Measurements from ENCODE around the gene CALML3.

Gene CALML3

DNA sequence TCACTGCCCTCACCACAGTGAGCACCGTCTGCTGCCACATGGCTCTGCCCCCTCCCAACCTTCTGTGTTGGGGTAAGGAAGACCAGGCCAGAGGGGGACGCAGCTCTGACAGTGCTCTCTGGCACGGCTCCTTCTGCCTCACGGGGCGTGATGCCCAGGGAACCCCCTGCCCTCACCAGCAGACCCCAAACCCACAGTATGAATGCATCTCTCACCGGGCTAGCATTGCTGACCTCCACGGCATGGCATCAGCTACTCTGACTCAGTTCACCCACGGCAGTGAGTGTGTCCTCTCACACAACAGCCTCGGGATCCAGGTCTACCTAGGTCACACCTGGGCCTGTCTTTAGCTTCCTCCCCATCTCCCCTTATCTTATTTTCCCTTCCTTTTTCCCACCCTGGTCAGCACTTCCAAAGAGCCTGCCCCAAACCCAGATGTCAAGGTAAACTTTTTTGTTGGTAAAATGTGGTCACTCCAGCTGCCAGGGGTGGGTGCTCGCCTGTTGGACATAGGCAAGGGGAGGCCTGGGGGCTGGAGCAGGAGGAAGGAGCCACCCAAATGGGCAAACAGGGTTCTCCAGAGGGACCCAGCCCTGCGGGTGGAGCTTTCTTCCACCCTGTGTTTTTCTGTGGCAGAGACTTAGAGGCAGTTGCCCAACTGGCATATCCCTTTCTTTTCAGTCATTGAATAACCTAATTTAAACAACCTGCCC lies 4.4 kb downstream of the CALML3 start:
- no peak for DNase-seq

DNA sequence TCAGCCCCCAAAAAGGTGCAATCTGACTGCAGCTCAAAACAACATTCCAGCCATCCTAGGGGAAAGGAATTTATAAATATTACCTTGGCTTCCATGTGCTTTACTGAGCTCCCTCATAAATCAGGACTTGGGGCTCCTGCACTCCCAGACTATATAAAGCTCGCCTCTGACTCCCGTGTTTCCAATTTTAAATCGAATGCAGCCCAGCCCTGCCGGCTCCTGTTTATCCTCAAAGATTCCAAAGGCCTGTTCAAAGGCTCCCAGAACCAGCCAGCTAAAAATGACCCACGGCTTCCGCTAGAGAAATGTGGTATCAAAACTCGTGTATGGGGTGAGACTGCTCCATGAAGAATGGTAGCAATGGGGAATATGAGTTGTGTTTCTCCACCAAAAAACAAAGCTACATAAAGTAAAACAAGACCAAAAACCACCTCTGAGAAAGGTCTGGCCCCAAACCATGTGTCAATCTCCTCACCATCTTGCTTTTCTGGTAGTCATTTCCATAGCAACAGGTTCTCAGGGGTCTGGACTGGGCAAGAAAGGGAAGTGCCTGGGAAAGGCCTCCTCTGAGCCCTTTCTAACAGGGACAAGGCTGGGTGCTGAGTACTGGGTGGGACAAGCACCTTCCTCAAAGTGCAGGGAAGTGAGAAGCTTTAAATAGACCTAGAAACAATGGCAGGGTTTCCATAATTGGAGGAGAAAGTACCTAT lies 5.1 kb downstream of the CALML3 start:
- DNase-seq, result no peak

DNA sequence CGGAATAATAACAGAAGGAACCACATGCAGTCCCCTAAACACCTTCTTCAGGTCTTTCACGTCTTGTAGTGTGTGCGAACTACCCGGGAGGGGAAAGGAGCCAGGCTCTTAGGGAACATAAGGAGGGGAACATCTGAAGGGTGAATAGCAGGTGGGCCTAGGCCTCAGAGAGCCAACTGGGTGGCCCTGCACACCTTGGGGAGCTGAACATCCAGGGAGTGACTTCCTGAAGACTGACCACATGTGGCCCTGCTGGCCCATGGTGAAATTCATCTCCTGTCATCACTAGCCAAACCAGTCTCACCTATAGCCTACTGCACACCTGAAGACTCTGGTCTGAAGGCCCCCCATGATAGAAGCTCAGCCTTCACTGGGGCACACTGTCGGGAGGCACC lies 5.6 kb downstream of the CALML3 start:
- no peak for DNase-seq

DNA sequence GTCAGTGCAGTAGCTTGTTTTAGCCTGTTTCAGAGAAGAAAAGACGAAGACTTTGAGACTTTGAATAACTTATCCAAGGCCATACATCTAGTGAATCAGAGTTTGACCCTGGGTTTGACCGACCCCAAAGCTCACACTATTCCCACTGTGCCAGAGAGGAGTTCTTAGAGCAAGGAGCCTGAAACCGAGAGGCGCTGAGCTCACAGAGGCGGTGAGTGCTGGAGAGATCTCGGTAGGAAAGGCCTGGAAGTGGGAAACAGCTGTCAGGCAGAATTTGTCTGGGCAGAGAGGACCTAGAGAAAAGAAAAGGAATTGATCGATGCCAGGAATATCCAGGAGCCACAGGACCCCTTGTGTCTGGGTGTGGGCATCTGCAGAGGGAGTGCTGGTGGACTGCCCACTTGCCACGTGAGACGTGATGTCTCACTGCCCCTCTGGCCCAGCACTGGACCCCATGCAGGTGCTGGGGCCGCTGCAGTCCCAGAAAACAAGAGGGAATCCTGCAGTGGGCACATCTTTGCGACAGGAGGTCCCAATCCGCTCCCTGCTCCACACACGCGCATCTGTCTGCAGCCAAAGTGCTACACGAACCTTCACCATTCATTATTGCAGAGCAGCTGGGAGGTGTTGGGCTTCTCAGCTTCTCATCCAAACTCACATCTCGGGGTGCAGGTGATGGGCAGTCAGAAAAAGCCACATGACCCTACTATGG lies 6.2 kb downstream of the CALML3 start:
- DNase-seq, result no peak

DNA sequence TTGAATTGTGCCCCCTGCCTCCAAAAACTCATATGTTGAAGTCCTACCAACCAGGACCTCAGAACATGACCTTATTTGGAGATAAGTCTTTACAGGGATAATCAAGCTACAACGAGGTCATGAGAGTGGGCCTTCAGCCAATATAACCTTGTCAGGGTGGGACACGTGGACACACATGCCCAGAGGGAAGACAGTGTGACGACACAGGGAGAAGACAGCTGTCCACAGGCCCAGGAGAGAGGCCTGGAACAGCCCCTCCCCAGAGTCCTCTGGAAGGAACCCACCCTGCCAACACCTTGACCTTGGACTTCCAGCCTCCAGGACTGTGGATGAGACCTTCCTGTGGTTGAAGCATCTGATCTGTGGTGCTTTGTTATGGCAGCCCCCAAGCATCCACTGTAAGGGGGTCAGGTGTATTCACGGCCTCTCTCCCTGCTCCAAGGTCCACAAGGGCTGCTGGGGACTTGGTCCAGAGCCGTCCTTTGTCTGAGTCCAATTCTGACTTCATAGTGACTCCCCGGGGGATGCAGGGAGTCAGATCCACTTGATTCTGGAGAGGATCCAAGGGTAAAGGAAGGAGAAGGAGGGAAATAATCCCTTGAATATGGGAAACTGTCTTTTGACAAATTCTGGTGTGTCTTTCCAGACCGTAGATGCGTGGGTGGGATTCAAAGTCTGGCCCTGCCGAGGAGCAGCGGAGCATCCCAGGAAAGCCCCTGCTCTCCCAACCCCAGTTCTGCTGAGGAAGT lies 7.0 kb downstream of the CALML3 start:
- DNase-seq, result no peak

DNA sequence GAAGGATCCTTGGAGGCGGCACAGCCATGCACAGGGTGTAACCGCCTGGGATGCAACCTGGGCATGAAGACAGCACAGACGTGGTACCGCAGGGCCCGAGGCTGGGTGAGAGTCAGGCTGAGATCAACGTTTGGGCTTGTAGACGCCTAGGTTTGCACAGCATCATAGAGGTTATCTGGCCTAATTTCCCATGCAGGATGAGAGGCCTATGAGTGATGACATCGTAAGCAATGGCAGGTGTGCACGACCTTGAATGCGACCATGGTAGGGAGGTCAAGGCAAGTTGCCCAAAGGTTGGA lies 7.5 kb downstream of the CALML3 start:
- DNase-seq, result no peak

DNA sequence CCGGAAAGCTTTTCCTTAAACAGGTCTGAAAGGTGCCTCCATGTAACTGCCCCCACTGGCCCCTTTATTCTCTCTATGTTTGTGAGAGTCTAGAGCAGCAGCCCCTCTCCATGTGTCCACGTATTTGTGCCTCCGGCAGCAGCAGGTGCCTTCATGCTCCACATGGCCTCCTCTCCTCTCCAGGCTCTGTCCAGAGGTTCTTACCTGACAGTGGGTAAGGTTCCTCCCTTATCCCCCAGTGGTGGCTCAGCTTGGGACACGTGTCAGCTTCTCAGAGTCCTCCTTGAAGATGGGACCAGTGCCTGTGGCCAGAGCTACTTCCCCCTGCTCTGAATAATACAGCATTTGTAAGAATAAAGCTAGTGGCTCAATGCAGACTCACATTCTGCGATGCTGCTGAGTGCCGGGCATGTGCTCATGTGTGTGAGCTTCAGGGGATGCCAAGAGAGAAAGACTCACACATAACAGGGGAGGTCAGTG lies 7.9 kb downstream of the CALML3 start:
- no peak for DNase-seq

DNA sequence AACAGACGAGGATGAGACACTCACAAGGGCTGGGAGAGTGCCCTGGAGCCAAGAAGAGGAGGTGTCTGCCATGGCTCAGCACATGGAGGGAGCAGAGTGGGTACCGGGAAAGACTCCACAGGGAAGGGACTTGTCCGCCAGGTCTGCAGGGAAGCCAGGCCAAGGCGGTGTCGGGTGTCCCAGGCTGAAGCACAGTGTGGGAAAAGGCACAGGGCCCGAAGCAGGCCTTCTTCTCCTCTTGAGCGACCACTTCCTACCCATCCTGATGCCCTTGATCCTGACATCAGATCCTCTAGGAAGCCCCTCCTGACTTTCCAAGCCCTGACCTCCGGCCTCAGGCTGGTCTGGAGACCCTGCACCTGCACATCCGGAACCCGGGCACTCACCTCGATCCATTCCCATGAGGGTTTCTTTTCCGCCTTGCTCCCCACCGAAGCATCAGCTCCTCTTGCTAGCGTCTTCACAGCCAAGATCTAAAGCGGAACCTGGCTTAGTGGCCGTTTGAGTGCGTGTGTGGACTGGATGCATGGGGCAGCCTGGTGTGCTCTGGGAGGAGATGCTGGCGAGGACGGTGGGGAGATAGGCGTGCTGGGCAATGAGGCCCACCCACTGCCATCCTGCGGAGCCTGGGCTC lies 8.5 kb downstream of the CALML3 start:
- DNase-seq, result no peak

DNA sequence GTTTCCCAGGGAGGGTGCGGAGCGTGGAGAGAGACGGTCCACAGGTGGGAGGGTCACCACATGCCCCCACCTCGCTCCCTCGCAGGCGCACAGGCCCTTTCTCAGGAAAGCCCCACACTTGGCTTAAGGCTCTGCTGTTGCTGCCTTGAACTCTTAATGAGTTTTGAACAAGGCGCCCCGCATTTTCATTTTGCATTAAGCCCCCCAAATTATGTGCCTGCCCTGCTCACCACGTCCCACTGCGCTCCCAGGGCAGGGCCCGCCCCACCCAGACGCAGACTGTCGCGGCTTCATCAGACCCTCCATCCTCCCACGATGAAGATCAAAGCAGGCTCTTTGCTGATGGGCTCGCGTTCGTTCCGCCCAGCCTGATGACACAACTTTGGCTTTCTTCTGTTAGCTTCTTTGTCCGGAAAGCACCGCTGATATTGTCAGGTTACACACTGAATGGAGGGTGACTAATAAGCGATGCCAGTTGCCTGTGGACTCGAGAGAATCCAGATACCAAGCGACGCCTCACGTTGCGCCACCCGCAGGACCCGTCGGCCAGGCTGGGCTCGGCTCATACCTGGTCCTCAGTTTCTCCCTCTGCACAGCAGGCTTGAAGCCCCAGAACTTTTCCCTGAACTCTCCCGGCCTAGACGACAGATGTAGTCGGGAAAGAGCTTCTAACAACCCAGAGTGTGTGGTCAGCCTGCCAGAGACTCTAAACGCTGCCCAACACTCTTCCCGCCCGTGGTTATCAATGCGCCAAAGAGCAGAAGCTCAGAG lies 9.5 kb downstream of the CALML3 start:
- no peak for DNase-seq

DNA sequence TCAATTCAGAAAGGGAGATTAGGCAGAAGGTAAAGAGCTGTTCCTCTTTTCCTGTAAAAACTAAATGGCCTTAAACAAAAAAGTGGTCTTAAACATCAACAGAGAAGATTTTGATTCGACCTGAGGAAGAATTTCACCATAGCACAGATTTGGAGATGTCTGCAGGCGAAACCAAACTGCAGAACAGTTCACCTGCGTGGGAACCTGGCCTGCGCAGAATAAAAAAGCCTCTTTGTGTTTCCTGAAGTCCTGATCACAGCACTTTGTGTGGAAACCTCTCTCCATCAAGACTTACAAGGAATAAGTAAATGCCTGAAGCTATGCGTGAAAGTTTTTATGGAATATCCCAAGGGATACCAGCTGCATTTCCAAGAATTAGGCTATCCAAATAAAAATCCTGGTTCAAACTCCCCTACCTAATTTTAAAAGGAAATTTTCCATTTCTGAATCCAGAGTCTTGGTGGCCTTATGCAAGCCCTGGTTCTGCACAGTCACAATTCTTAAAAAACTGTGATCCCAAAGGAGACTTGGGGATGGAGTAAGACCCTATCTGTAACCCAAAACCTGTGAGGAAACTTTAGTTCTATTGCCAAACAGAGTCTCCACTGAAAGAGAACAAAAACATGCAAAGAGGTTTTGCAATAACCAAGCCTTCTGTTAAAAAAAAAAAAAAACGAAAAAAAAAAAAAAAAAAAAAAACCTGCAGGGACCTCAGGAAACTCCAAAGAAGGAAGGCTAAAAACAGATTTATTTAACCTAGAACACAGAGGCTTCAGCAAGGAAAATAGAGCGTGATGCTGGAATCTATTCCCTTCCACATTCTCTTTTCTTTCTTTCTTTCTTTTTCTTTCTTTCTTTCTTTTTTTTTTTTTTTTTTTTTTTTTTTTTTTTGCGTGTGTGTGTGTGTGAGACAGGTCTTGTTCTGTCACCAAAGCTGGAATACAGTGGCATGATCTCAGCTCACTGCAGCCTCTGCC lies 10.4 kb downstream of the CALML3 start:
- no peak for DNase-seq

DNA sequence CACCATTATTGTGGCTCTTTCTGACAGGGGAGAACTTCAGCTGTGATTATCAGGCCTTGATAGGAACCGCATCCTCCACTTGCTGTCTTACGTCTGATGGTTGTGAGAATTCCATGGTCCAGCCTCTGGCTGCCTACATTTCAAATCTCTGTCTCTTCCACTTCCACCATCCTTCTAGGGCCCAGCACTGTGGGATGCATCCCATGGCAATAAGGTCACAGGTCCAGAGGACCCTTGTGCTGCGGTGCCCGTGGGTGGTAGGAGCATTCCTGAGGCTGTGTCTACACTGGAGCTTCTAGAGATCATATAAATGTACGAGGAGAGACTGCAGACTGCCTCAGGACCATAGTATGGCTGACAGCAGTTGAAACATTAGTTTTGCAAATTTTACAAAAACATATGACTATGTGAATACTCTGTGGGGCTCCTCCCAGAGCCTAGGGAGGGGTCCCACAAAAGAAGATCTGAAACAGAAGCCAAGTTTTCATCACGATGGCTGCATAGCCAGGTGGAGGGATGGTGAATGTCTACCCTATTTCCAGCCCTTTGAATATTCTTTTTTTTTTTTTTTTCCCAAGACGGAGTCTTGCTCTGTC lies 11.8 kb downstream of the CALML3 start:
- no peak for DNase-seq

DNA sequence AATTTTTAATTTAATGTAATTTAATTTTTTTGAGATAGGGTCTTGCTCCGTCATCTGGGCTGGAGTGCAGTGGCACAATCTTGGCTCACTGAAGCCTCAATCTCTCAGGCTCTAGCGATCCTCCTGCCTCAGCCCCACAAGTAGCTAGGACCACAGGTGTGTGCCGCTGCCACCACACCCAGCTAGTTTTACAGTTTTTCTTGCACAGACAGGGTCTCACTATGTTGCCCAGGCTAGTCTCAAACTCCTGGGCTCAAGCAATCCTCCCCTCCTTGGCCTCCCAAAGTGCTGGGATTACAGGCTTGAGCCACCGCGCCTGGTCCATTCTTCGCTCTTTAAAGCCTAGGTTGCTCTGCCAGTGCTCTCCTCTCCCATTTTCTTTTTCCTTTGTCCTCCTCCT lies 12.9 kb downstream of the CALML3 start:
- DNase-seq, result no peak

DNA sequence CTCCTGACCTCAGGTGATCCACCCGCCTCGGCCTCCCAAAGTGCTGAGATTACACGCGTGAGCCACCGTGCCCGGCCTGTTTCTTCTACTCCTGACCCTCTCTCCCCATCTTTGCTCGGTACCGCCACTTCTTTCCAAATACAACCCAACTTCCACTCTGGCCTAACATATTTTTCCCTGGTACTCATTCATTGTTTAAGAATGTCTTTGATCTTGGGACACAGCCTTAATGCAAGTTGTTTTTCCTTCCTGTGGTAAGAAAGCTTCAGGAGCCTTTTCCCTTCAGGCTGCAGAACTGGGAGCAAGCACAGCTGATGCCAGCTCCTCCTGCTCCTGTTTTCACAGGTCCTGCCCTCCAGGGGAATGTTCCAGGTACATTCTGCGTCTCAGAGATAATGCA lies 13.7 kb downstream of the CALML3 start:
- no peak for DNase-seq

DNA sequence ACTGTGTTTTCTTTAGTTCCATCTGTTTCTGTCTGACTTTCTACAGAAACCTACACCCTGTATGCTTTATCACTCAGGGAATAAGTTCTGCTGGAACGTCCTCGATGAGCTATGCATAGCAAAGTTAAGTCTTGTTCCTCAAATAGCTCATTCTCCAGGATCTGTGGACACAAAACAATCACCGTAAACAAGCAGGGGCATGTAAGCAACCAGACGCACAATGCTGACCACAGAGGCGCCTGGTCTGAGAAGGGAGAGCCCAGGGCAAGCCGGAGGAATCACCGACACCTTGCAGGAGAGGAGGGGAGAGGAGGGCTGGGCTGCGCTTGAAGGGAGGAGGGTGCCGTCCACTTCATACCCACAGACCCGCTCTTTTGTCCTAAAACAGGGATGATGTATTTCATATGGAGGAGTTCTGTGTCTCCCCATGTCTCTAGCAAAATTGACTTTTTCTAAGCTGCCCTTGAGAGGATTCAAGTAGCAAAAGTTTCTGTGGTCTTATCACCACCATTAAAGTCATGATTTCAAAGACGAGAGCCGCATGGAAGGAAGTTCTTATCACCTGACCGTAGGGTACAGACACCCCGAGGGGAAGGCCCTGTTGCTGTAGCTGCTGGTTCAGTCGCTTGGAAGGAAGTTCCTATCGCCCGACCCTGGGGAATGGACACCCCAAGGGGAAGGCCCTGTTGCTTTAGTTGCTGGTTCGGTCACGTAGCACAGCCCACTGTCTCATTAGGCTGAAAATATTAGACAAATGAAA lies 14.3 kb downstream of the CALML3 start:
- no peak for DNase-seq

DNA sequence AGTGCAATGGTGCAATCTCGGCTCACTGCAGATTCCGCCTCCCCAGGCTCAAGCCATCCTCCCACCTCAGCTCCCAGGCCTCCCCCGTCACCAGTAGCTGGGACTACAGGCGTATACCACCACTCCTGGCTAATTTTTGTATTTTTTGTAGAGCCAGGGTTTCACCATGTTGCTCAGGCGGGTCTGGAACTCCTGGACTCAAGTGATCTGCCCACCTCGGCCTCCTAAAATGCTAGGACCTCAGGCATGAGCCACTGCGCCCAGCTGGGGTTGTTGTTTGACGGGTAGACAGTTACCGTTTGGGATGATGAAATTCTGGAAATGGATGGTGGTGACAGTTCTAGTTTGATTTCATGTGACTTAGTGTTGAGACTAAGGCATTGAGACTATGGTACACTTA lies 15.3 kb downstream of the CALML3 start:
- DNase-seq, result no peak

DNA sequence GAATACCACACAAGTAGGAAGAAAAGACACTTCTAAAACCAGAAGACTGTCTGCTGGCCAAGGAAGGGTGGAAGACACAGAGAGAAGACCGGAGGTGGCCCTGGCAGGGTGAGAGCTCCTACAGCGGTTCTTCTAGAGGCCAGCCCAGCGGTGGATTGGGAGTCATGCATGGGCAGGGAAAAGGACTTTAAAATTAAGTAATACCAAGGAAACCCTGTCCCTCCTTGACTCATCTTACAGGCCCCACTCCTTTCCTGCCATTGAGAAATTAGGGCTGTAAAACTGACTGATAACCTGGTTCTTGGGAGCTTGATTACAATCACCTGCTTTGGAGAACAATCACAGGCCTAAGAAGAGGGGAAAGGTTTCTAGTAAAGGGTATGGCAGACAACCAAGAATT lies 16.1 kb downstream of the CALML3 start:
- DNase-seq, result no peak

DNA sequence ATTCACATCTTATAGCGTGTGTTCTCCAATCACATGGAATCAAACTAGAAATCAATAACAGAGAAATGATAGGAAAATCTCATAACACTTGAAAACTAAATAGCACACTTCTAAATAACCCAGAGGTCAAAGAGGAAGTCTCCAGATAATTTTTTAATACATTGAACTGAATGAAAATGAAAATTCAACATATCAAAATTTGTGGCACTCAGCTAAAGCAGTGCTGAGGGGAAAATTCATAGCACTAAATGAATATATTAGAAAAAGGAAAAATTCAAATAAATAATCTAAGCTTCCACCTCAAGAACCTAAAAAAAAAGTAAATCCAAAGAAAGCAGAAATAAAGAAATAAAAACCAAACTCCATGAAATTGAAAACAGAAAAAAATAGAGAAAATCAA lies 17.3 kb downstream of the CALML3 start:
- no peak for DNase-seq

DNA sequence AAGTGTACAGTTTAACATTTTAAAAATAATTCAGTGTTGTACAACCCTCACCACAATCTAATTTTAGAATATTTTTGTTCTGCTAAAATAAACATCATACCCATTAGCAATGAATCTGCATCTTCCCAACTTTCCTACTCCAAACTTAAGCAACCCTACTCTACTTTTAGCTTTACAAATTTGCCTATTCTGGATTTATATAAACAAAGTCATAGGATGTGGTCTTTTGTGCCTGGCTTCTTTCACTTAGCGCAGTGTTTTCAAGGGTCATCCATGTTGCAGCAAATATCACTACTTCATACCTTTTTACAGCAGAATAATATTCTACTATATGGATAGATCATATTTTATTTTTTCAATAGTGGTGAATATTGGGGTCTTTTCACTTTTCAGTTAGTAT lies 18.9 kb downstream of the CALML3 start:
- DNase-seq, result no peak

DNA sequence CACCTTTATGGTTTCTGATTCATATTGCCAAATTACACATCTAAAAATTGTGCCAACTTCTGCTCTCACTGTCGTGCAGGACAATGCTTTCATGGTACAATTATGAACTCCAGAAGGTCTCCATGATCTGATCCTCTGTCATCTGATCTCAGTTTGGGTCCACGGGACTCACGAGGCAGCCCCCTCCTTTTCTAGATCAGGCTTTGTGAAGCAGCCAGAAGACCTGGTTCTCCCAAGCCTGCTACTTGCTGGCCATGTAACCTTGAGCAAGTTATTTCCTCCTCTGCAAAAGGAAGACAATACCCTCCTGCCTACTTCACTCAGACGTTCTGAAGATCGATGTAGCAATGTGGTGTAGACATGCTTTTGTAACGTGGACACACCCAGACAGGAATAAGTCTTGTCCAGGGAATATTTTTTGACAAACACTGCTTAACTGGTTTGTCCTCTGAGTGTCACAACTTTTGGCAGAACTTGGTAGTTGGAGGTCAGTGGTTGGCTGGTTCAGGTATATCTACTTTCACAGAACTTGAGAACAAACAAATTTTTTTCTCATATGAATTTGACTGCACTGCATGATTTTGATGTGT lies 19.6 kb downstream of the CALML3 start:
- no peak for DNase-seq
